K562 (cell line): ENCODE results near the gene CNTN4. TPM values are rescaled to one million over a fixed set of nuclear protein-coding genes. Genes with fewer than 3 reads are reported as not detected.

Experiments used
- ATAC-seq: fragments of 200-7000 bp; cut with Tn5 transposase; 3 replicates; pipeline ENCODE4 v1.9.1; 2020; ENCODE audit warnings: moderate library complexity
- BruUV-seq: library from RNA; stranded (reverse); fragments of 400-500 nt; replicated peaks from 2 replicates; lab custom pipeline; 2021; lab: Mats Ljungman, UMichigan
- CTCF ChIA-PET: fragments of 300-600 bp; formaldehyde crosslinking; extraction: SDS; loops from one replicate; lab custom pipeline; 2021; ENCODE audit warnings: low intra/inter-chr PET ratio; lab: Yijun Ruan, JAX
- POLR2A ChIA-PET: fragments of 300-600, 350-650 bp; sonication (Branson Sonifier 250); formaldehyde crosslinking; extraction: SDS; loops from one replicate; lab custom pipeline; 2021; ENCODE audit warnings: antibody characterized with exemption, inconsistent platforms; lab: Yijun Ruan, JAX
- DNase-seq, 4 experiments: peaks; one replicate each; pipeline versions ENCODE4 v3.0.0 to v3.0.0-alpha.2; 2011 to 2018; ENCODE audit warnings: low spot score in 3 of 4, mixed read lengths in 3 of 4; ENCODE audit errors: extremely low read depth in 1 of 4
- FAIRE-seq: peaks from 2 replicates; lab custom pipeline; 2011; peaks lifted over from hg19 to GRCh38; lab: Jason Lieb, UNC
- H2AFZ ChIP-seq: 2 replicates; pipeline ENCODE4 v1.6.0; 2011; ENCODE audit warnings: low read depth, low read length, control low read depth, inconsistent platforms
- H3K27ac ChIP-seq: fragments of 200-600 bp; 3 replicates; pipeline ENCODE4 v1.8.0; 2011; ENCODE audit warnings: low read depth, mild to moderate bottlenecking, control low read depth, inconsistent platforms, low read length, moderate library complexity, mixed read lengths; ENCODE audit errors: extremely low read depth
- H3K27me3 ChIP-seq, 2 experiments: fragments of 300-600 bp in 1 of 2; 2 replicates in 1 of 2; 3 replicates in 1 of 2; pipeline versions ENCODE4 v1.6.0 to v1.8.0; 2011; ENCODE audit warnings: inconsistent platforms in 2 of 2, low read length in 2 of 2, mild to moderate bottlenecking in 1 of 2, mixed read lengths in 1 of 2, moderate library complexity in 1 of 2; ENCODE audit not compliant: control insufficient read depth in 2 of 2, insufficient read depth in 2 of 2
- H3K36me3 ChIP-seq: fragments of 300-600 bp; 3 replicates; pipeline ENCODE4 v1.8.0; 2011; ENCODE audit warnings: mild to moderate bottlenecking, low read length, inconsistent platforms; ENCODE audit not compliant: control insufficient read depth, insufficient read depth
- H3K4me1 ChIP-seq, 2 experiments: fragments of 200-600 bp in 1 of 2; replicated peaks in 1 of 2; 2 replicates in 1 of 2; 3 replicates in 1 of 2; pipeline versions ENCODE4 v1.5.1 to v1.8.0; 2011; ENCODE audit warnings: inconsistent platforms in 2 of 2, low read length in 2 of 2, mild to moderate bottlenecking in 1 of 2, mixed read lengths in 1 of 2, moderate library complexity in 1 of 2; ENCODE audit not compliant: control insufficient read depth in 2 of 2, insufficient read depth in 2 of 2
- H3K4me2 ChIP-seq: 2 replicates; pipeline ENCODE4 v1.6.1; 2011; ENCODE audit warnings: low read length, control low read depth, inconsistent platforms, mixed read lengths; ENCODE audit not compliant: insufficient read depth
- H3K4me3 ChIP-seq: fragments of 200-600 bp; sonication (generic), shearing (Covaris generic); 2 replicates; pipeline ENCODE4 v1.5.1; 2016; ENCODE audit warnings: control low read depth, inconsistent platforms
- H3K79me2 ChIP-seq: fragments of 200-600 bp; 3 replicates; pipeline ENCODE4 v1.8.0; 2011; ENCODE audit warnings: low read length, inconsistent platforms; ENCODE audit not compliant: control insufficient read depth, insufficient read depth
- H3K9ac ChIP-seq, 2 experiments: 2 replicates each; pipeline versions ENCODE4 v1.6.0 to v1.6.1; 2011; ENCODE audit warnings: low read depth in 2 of 2, low read length in 2 of 2, control low read depth in 1 of 2, inconsistent platforms in 1 of 2, mild to moderate bottlenecking in 1 of 2, mixed read lengths in 1 of 2; ENCODE audit not compliant: insufficient read depth in 1 of 2
- H3K9me1 ChIP-seq: one replicate; pipeline ENCODE4 v1.6.0; 2011; ENCODE audit warnings: inconsistent platforms, mild to moderate bottlenecking, low read length, moderate library complexity; ENCODE audit not compliant: control insufficient read depth, insufficient read depth
- H3K9me3 ChIP-seq: replicated peaks from 2 replicates; pipeline ENCODE4 v1.5.1; 2011; ENCODE audit warnings: low read depth, low read length, inconsistent platforms; ENCODE audit not compliant: control insufficient read depth, insufficient read depth
- H4K20me1 ChIP-seq: replicated peaks from 2 replicates; pipeline ENCODE4 v1.6.1; 2011; ENCODE audit warnings: low read length, inconsistent platforms, mixed read lengths; ENCODE audit not compliant: control insufficient read depth, insufficient read depth
- BRD9 ChIP-seq: fragments of 450-650 bp; IDR thresholded peaks from 2 replicates; pipeline ENCODE4 v1.6.1; 2018; ENCODE audit warnings: low read depth; ENCODE audit not compliant: partially characterized antibody
- KAT2B ChIP-seq: IDR thresholded peaks from one replicate; pipeline ENCODE4 v1.6.1; 2012; ENCODE audit warnings: low read depth, mild to moderate bottlenecking, control low read depth, inconsistent platforms, low read length, moderate library complexity
- MEIS2 ChIP-seq: fragments of 450-650 bp; IDR thresholded peaks from 2 replicates; pipeline ENCODE4 v1.6.1; 2014; ENCODE audit warnings: mild to moderate bottlenecking; ENCODE audit not compliant: partially characterized antibody
- POLR3G ChIP-seq: IDR thresholded peaks from 2 replicates; pipeline ENCODE4 v1.6.1; 2011; ENCODE audit not compliant: insufficient read length, insufficient replicate concordance; ENCODE audit errors: extremely low read depth
- ZKSCAN8 ChIP-seq: fragments of 200-800 bp; sonication (Bioruptor generic); IDR thresholded peaks from 2 replicates; pipeline ENCODE4 v1.6.1; 2016; ENCODE audit warnings: missing genetic modification characterization, missing compliant biosample characterization
- WGBS: fragments of 100-300 bp; shearing (Covaris generic); methylation state at CpG from one replicate; pipeline ENCODE4 v1.1.6; 2016; ENCODE audit warnings: low coverage, mixed read lengths; ENCODE audit not compliant: insufficient coverage; ENCODE audit errors: missing lambda C conversion rate; 5-methylcytosine and 5-hydroxymethylcytosine counted together
- in situ Hi-C: fragments of 300-500 bp; cut with MboI; formaldehyde crosslinking; loops from 4 replicates; pipeline ENCODE4 v1.15.0; 2018; ENCODE audit warnings: inconsistent platforms, mixed read lengths
- intact Hi-C: fragments of 100-400 bp; cut with micrococcal nuclease; formaldehyde crosslinking; loops from 2 replicates; pipeline ENCODE4 v1.14.2; 2022
- polyA plus RNA-seq, 8 experiments: library from polyadenylated mRNA; depleted of rRNA in 4 of 8; stranded (reverse) in 5 of 8; unstranded in 3 of 8; fragments of >200 nt; fragmentation: Nextera tagmentation in 2 of 8; fragmentation: Illumina TruSeq in 1 of 8; extraction: Ambion mirVana in 2 of 8; extraction: Trizol in 1 of 8; gene quantifications; 2 replicates each; pipeline versions ENCODE4 v1.2.1 to v1.2.3, GENCODE V29; 2011 to 2014; ENCODE audit warnings: inconsistent platforms in 1 of 8, missing spikeins in 1 of 8
- total RNA-seq, 7 experiments: library from RNA; depleted of rRNA in 6 of 7; stranded (reverse); fragments of >200 nt in 6 of 7; fragmentation: Illumina TruSeq in 2 of 7; extraction: Trizol in 2 of 7; gene quantifications; 2 replicates each; pipeline versions ENCODE4 v1.2.1 to v1.2.3, GENCODE V29; 2011 to 2021; ENCODE audit warnings: low replicate concordance in 1 of 7
- TF ChIP-seq, protein P1 (sequence below): fragments of 250-450 bp; sonication (Bioruptor Pico); IDR thresholded peaks from 2 replicates; pipeline ENCODE4 v1.4.0; 2020

CNTN4 gene
- total and polyA plus RNA-seq, 9 of the 15 experiments (the other 6 are each of a cell fraction or from before 2014, with no cell fraction given) = not detected

DNA sequence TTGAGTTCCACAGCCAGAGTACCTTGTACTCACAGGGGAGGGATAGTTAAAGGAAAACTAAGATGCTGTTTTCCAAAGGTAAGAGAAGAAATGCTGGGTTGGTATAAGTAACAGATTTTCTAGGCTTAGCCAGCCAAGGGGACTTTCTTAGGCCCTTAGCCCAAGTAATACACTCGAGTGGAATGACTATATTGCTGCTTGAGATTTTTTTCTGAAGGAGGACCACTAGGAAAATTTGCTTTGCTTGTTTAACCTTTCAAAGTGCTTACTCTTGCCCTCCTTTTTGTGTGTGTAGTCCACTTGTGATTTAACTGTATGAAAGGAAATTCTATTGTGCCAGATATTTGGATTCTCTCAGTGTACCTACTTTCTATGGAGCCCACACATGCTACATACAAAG is 961.0 kb downstream of the CNTN4 start:
- BruUV-seq = no TSS peak
- H3K79me2 ChIP-seq = no peaks in the 10 kb centered on the region
- intact Hi-C loops (no loop called here), in situ Hi-C loops (no loop called here)
- H3K9me3 ChIP-seq = no peaks in the 10 kb centered on the region
- ATAC-seq (no peak), DNase-seq (no peak), FAIRE-seq (no peak)
- H3K36me3 ChIP-seq = no peaks in the 10 kb centered on the region
- no peaks in the 10 kb centered on the region for H4K20me1 ChIP-seq
- no peak for TF ChIP-seq BRD9
- no peak for TF ChIP-seq POLR3G
- TF ChIP-seq, protein P1, sequence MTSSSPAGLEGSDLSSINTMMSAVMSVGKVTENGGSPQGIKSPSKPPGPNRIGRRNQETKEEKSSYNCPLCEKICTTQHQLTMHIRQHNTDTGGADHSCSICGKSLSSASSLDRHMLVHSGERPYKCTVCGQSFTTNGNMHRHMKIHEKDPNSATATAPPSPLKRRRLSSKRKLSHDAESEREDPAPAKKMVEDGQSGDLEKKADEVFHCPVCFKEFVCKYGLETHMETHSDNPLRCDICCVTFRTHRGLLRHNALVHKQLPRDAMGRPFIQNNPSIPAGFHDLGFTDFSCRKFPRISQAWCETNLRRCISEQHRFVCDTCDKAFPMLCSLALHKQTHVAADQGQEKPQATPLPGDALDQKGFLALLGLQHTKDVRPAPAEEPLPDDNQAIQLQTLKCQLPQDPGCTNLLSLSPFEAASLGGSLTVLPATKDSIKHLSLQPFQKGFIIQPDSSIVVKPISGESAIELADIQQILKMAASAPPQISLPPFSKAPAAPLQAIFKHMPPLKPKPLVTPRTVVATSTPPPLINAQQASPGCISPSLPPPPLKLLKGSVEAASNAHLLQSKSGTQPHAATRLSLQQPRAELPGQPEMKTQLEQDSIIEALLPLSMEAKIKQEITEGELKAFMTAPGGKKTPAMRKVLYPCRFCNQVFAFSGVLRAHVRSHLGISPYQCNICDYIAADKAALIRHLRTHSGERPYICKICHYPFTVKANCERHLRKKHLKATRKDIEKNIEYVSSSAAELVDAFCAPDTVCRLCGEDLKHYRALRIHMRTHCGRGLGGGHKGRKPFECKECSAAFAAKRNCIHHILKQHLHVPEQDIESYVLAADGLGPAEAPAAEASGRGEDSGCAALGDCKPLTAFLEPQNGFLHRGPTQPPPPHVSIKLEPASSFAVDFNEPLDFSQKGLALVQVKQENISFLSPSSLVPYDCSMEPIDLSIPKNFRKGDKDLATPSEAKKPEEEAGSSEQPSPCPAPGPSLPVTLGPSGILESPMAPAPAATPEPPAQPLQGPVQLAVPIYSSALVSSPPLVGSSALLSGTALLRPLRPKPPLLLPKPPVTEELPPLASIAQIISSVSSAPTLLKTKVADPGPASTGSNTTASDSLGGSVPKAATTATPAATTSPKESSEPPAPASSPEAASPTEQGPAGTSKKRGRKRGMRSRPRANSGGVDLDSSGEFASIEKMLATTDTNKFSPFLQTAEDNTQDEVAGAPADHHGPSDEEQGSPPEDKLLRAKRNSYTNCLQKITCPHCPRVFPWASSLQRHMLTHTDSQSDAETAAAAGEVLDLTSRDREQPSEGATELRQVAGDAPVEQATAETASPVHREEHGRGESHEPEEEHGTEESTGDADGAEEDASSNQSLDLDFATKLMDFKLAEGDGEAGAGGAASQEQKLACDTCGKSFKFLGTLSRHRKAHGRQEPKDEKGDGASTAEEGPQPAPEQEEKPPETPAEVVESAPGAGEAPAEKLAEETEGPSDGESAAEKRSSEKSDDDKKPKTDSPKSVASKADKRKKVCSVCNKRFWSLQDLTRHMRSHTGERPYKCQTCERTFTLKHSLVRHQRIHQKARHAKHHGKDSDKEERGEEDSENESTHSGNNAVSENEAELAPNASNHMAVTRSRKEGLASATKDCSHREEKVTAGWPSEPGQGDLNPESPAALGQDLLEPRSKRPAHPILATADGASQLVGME (CRISPR knock-in tag) = no peak
- TF ChIP-seq MEIS2 = no peak
- TF ChIP-seq ZKSCAN8 (CRISPR knock-in tag) = no peak
- no peak for TF ChIP-seq KAT2B
- POLR2A ChIA-PET = no interaction called here
- H3K4me2 ChIP-seq = no peak overlapping the region
- no peak overlapping the region for H3K9ac ChIP-seq
- H3K27me3 ChIP-seq = no peaks in the 10 kb centered on the region
- 0% methylated on average over 1 of the region's 1 CpG for WGBS
- H3K9me1 ChIP-seq = no peaks in the 10 kb centered on the region
- no peaks in the 10 kb centered on the region for H3K4me1 ChIP-seq
- no peak overlapping the region for H3K4me3 ChIP-seq
- no peak overlapping the region for H2AFZ ChIP-seq
- CTCF ChIA-PET = no interaction called here
- no peak overlapping the region for H3K27ac ChIP-seq
